Activated CD8-positive, alpha-beta T cell treated with anti-CD3 and anti-CD28 coated beads, Interleukin-2, amount 10 ng/mL, durations not matched to agents 7 days and 5 days (primary cell): ENCODE results near the gene DPP4. TPM values are rescaled to one million over a fixed set of nuclear protein-coding genes. Genes with fewer than 3 reads are reported as not detected.

Experiments
- ATAC-seq: fragments of 150-1000 bp; cut with Tn5 transposase; one replicate; pipeline ENCODE4 v1.10.0; 2021; ENCODE audit warnings: moderate library complexity
- CTCF ChIA-PET: fragments of 350-600 bp; sonication (Branson Sonifier 250); formaldehyde crosslinking; loops from one replicate; lab custom pipeline; 2021; ENCODE audit warnings: antibody characterized with exemption; lab: Charles Lee
- POLR2A ChIA-PET: fragments of 350-600 bp; sonication (Branson Sonifier 250); formaldehyde crosslinking; loops from one replicate; lab custom pipeline; 2021; ENCODE audit warnings: antibody characterized with exemption; lab: Charles Lee
- DNase-seq: peaks from one replicate; pipeline ENCODE4 v3.0.0-alpha.2; 2020
- H3K27ac Mint-ChIP-seq: one replicate; pipeline ENCODE4 v1.8.0; 2021; ENCODE audit warnings: mild to moderate bottlenecking, mixed read lengths
- H3K27me3 Mint-ChIP-seq: one replicate; pipeline ENCODE4 v1.8.0; 2021; ENCODE audit warnings: low read depth, mixed read lengths
- H3K36me3 Mint-ChIP-seq: one replicate; pipeline ENCODE4 v1.8.0; 2021; ENCODE audit warnings: low read depth, mixed read lengths
- H3K4me1 Mint-ChIP-seq: one replicate; pipeline ENCODE4 v1.8.0; 2021; ENCODE audit warnings: low read depth, mixed read lengths
- H3K4me3 Mint-ChIP-seq: one replicate; pipeline ENCODE4 v1.8.0; 2021; ENCODE audit warnings: mild to moderate bottlenecking, mixed read lengths
- H3K9me3 Mint-ChIP-seq: one replicate; pipeline ENCODE4 v1.8.0; 2022; ENCODE audit warnings: mixed read lengths; ENCODE audit not compliant: insufficient read depth
- total RNA-seq, 2 experiments: library from RNA; stranded (reverse); gene quantifications; one replicate each; pipeline ENCODE4 v1.2.3, GENCODE V29; 2021

The DPP4 gene
- total RNA-seq, 2 experiments from 2014 or later, result 158 TPM

- Mint-ChIP-seq H3K4me3 (no peak overlapping the region), H3K36me3 (peaks cover 24% of the 10 kb centered on the region), H3K4me1 (peaks cover 3% of the 10 kb centered on the region), H3K27me3 (no peaks in the 10 kb centered on the region), H3K9me3 (peaks cover 26% of the 10 kb centered on the region), H3K27ac (no peak overlapping the region)
- ChIA-PET POLR2A (no interaction called here), CTCF (no interaction called here)
- DNase-seq (no peak), ATAC-seq (no peak)
These were observed 8.7 kb upstream of the DPP4 start for GRCh38 chr2:162082681-162083080.

GRCh38 chr2:162082036-162082435, 8.0 kb upstream of the DPP4 start:
- Mint-ChIP-seq H3K4me1 (peaks cover 3% of the 10 kb centered on the region), H3K36me3 (peaks cover 30% of the 10 kb centered on the region), H3K27ac (no peak overlapping the region), H3K4me3 (no peak overlapping the region), H3K27me3 (no peaks in the 10 kb centered on the region), H3K9me3 (peaks cover 32% of the 10 kb centered on the region)
- ChIA-PET POLR2A (no interaction called here), CTCF (interaction anchor here (0.9 kb wide), 2 partner anchors 8 to 38 kb away, joined by 3 read pairs; no protein-coding TSS in a partner anchor)
- DNase-seq (no peak), ATAC-seq (no peak)

GRCh38 chr2:162079514-162079913, 5.5 kb upstream of the DPP4 start:
- H3K9me3 Mint-ChIP-seq, result peaks cover 34% of the 10 kb centered on the region
- peaks cover 14% of the 10 kb centered on the region for H3K4me1 Mint-ChIP-seq
- ATAC-seq (no peak), DNase-seq (no peak)
- H3K36me3 Mint-ChIP-seq, result peaks cover 55% of the 10 kb centered on the region
- H3K27ac Mint-ChIP-seq, result no peak overlapping the region
- POLR2A ChIA-PET, result no interaction called here
- CTCF ChIA-PET, result interaction anchor here (1.1 kb wide), 1 partner anchor 133 kb away, joined by 3 read pairs; no protein-coding TSS in a partner anchor
- H3K27me3 Mint-ChIP-seq, result no peaks in the 10 kb centered on the region
- H3K4me3 Mint-ChIP-seq, result no peak overlapping the region

GRCh38 chr2:162075689-162076132, 1.7 kb upstream of the DPP4 start:
- H3K4me1 Mint-ChIP-seq, result peaks cover 31% of the 10 kb centered on the region
- DNase-seq, result no peak
- ATAC-seq, result no peak
- ChIA-PET CTCF (interaction anchor here (0.8 to 3.7 kb wide), 4 partner anchors 9 to 122 kb away, joined by 3 to 21 read pairs (median 4); no protein-coding TSS in a partner anchor), POLR2A (interaction anchor here (4.4 kb wide), 1 partner anchor 83 kb away, joined by 27 read pairs; no protein-coding TSS in a partner anchor)
- H3K27me3 Mint-ChIP-seq, result no peaks in the 10 kb centered on the region
- H3K9me3 Mint-ChIP-seq, result peaks cover 28% of the 10 kb centered on the region
- H3K36me3 Mint-ChIP-seq, result peaks cover 83% of the 10 kb centered on the region
- no peak overlapping the region for H3K27ac Mint-ChIP-seq
- no peak overlapping the region for H3K4me3 Mint-ChIP-seq

GRCh38 chr2:162074928-162075688, 1.1 kb upstream of the DPP4 start:
- peaks cover 37% of the 10 kb centered on the region for H3K4me1 Mint-ChIP-seq
- DNase-seq, result no peak
- no peaks in the 10 kb centered on the region for H3K27me3 Mint-ChIP-seq
- ChIA-PET POLR2A (interaction anchor here (2.7 to 5.0 kb wide), 4 partner anchors 15 to 121 kb away, joined by 16 to 62 read pairs (median 28); no protein-coding TSS in a partner anchor), CTCF (interaction anchor here (0.8 to 5.0 kb wide), 8 partner anchors 9 to 128 kb away, joined by 3 to 50 read pairs (median 8); no protein-coding TSS in a partner anchor)
- H3K27ac Mint-ChIP-seq, result peak overlapping the region; percentile 47
- ATAC-seq, result no peak
- peaks cover 28% of the 10 kb centered on the region for H3K9me3 Mint-ChIP-seq
- H3K4me3 Mint-ChIP-seq, result peak overlapping the region; percentile 95
- peaks cover 89% of the 10 kb centered on the region for H3K36me3 Mint-ChIP-seq

- CTCF ChIA-PET, result interaction anchor here (1.0 to 5.0 kb wide), 10 partner anchors 8 to 128 kb away, joined by 3 to 50 read pairs (median 6); no protein-coding TSS in a partner anchor
- ATAC-seq (no peak), DNase-seq (no peak)
These were observed 549 bp upstream of the DPP4 start for GRCh38 chr2:162074632-162074895.

GRCh38 chr2:162072976-162073887, 783 bp downstream of the DPP4 start:
- Mint-ChIP-seq H3K9me3 (peaks cover 13% of the 10 kb centered on the region), H3K27ac (peak overlapping the region; percentile 93), H3K27me3 (no peaks in the 10 kb centered on the region), H3K4me3 (peak overlapping the region; percentile 95), H3K36me3 (peaks cover 85% of the 10 kb centered on the region), H3K4me1 (peaks cover 51% of the 10 kb centered on the region)
- CTCF ChIA-PET, result interaction anchor here (0.8 to 5.0 kb wide), 12 partner anchors 9 to 225 kb away, joined by 3 to 50 read pairs (median 6); no protein-coding TSS in a partner anchor
- DNase-seq (peak; percentile 42), ATAC-seq (peak; percentile 41)
- POLR2A ChIA-PET, result interaction anchor here (0.7 to 5.0 kb wide), 14 partner anchors 8 to 765 kb away, joined by 3 to 62 read pairs (median 3); partner anchors contain the start of gene PSMD14

More at GRCh38 chr2:162074632-162074895, 549 bp upstream of the DPP4 start:
- POLR2A ChIA-PET, result interaction anchor here (1.3 to 5.0 kb wide), 6 partner anchors 9 to 120 kb away, joined by 3 to 62 read pairs (median 22); no protein-coding TSS in a partner anchor
- H3K9me3 Mint-ChIP-seq, result peaks cover 25% of the 10 kb centered on the region
- peaks cover 39% of the 10 kb centered on the region for H3K4me1 Mint-ChIP-seq
- peaks cover 86% of the 10 kb centered on the region for H3K36me3 Mint-ChIP-seq
- H3K27ac Mint-ChIP-seq, result peak overlapping the region; percentile 93
- H3K4me3 Mint-ChIP-seq, result peak overlapping the region; percentile 95
- no peaks in the 10 kb centered on the region for H3K27me3 Mint-ChIP-seq

- DNase-seq (no peak), ATAC-seq (peak; percentile 35)
- peak overlapping the region; percentile 95 for H3K4me3 Mint-ChIP-seq
- peaks cover 85% of the 10 kb centered on the region for H3K36me3 Mint-ChIP-seq
- peaks cover 3% of the 10 kb centered on the region for H3K9me3 Mint-ChIP-seq
- ChIA-PET CTCF (interaction anchor here (0.9 to 5.0 kb wide), 7 partner anchors 8 to 125 kb away, joined by 4 to 50 read pairs (median 9); no protein-coding TSS in a partner anchor), POLR2A (interaction anchor here (0.9 to 5.0 kb wide), 7 partner anchors 12 to 118 kb away, joined by 3 to 62 read pairs (median 16); no protein-coding TSS in a partner anchor)
- peak overlapping the region; percentile 93 for H3K27ac Mint-ChIP-seq
- H3K27me3 Mint-ChIP-seq, result no peaks in the 10 kb centered on the region
- peaks cover 61% of the 10 kb centered on the region for H3K4me1 Mint-ChIP-seq
These were observed 1.8 kb downstream of the DPP4 start for GRCh38 chr2:162072181-162072702.

GRCh38 chr2:162071001-162071400, 3.0 kb downstream of the DPP4 start:
- peak overlapping the region; percentile 17 for H3K27ac Mint-ChIP-seq
- ATAC-seq, result no peak
- CTCF ChIA-PET, result interaction anchor here (0.7 to 5.0 kb wide), 5 partner anchors 12 to 484 kb away, joined by 3 to 50 read pairs (median 3); no protein-coding TSS in a partner anchor
- H3K27me3 Mint-ChIP-seq, result no peaks in the 10 kb centered on the region
- H3K4me1 Mint-ChIP-seq, result peaks cover 73% of the 10 kb centered on the region
- no peak for DNase-seq
- H3K9me3 Mint-ChIP-seq, result no peaks in the 10 kb centered on the region
- H3K36me3 Mint-ChIP-seq, result peaks cover 85% of the 10 kb centered on the region
- POLR2A ChIA-PET, result interaction anchor here (0.5 to 5.0 kb wide), 4 partner anchors 10 to 232 kb away, joined by 3 to 62 read pairs (median 6); no protein-coding TSS in a partner anchor
- peak overlapping the region; percentile 95 for H3K4me3 Mint-ChIP-seq

GRCh38 chr2:162070228-162070936, 3.6 kb downstream of the DPP4 start:
- ATAC-seq (no peak), DNase-seq (no peak)
- Mint-ChIP-seq H3K4me1 (peaks cover 74% of the 10 kb centered on the region), H3K27ac (peak overlapping the region; percentile 48), H3K9me3 (no peaks in the 10 kb centered on the region), H3K36me3 (peaks cover 85% of the 10 kb centered on the region), H3K4me3 (peak overlapping the region; percentile 95), H3K27me3 (no peaks in the 10 kb centered on the region)
- ChIA-PET POLR2A (interaction anchor here (0.5 to 5.0 kb wide), 5 partner anchors 10 to 232 kb away, joined by 3 to 62 read pairs (median 5); no protein-coding TSS in a partner anchor), CTCF (interaction anchor here (1.5 to 5.0 kb wide), 2 partner anchors 11 to 484 kb away, joined by 3 to 50 read pairs; no protein-coding TSS in a partner anchor)
